ENCODE results near the gene ASMT.

DNA sequence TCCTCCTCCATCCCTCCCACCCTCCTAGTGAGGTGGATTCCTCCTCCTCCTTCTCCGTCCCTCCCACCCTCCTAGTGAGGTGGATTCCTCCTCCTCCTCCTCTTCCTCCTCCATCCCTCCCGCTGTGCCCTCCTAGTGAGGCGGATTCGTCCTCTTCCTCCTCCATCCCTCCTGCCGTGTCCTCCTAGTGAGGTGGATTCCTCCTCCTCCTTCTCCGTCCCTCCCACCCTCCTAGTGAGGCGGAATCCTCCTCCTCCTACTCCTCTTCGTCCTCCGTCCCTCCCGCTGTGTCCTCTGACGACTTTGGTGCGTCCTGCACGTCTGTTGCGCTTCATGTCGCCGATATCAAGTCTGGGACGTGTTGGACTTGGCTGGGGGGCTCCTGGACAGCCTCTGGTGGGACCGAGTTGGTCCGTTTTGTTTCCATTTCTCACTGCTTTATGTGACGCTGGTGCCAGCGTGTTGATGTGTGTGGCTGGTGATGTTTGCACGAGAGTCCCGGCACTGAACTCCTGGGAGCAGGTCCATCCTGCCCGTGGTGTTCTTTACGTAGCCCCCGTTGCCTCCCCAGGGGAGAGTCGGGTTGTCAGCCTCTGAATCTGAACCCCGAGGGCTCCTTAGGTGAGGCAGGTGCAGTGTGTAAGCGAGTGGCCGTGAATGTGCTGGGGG lies 18.0 kb upstream of the ASMT start:
- no peak for TF ChIP-seq POLR2AphosphoS5 (IDR thresholded peaks at IDR 0.05; ENCODE audit: low read depth, low read length)
- TF ChIP-seq TAF1 (IDR thresholded peaks at IDR 0.05; ENCODE audit: borderline replicate concordance, insufficient read depth, low read length): no peak
- no peak for TF ChIP-seq SIN3A (IDR thresholded peaks at IDR 0.05; ENCODE audit: borderline replicate concordance, insufficient read depth, low read length)
- TF ChIP-seq, protein P1, sequence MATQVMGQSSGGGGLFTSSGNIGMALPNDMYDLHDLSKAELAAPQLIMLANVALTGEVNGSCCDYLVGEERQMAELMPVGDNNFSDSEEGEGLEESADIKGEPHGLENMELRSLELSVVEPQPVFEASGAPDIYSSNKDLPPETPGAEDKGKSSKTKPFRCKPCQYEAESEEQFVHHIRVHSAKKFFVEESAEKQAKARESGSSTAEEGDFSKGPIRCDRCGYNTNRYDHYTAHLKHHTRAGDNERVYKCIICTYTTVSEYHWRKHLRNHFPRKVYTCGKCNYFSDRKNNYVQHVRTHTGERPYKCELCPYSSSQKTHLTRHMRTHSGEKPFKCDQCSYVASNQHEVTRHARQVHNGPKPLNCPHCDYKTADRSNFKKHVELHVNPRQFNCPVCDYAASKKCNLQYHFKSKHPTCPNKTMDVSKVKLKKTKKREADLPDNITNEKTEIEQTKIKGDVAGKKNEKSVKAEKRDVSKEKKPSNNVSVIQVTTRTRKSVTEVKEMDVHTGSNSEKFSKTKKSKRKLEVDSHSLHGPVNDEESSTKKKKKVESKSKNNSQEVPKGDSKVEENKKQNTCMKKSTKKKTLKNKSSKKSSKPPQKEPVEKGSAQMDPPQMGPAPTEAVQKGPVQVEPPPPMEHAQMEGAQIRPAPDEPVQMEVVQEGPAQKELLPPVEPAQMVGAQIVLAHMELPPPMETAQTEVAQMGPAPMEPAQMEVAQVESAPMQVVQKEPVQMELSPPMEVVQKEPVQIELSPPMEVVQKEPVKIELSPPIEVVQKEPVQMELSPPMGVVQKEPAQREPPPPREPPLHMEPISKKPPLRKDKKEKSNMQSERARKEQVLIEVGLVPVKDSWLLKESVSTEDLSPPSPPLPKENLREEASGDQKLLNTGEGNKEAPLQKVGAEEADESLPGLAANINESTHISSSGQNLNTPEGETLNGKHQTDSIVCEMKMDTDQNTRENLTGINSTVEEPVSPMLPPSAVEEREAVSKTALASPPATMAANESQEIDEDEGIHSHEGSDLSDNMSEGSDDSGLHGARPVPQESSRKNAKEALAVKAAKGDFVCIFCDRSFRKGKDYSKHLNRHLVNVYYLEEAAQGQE (IDR thresholded peaks at IDR 0.05; ENCODE audit: insufficient read depth in 1 of 2, low read depth in 2 of 2, low read length in 2 of 2): no peak
